ENCODE data around the gene NUDT3.

Gene NUDT3

GRCh38 chr6:34341481-34341971 is 50.9 kb downstream of the NUDT3 start:
- no peak overlapping the region for H3K27ac ChIP-seq
- no peaks in the 10 kb centered on the region for H3K27me3 ChIP-seq (ENCODE audit: insufficient read depth, low read depth)
- H3K9ac ChIP-seq = no peak overlapping the region
- H3K4me2 ChIP-seq = no peak overlapping the region
- no peaks in the 10 kb centered on the region for H3K36me3 ChIP-seq (ENCODE audit: insufficient read depth)
- no peak overlapping the region for H2AFZ ChIP-seq (ENCODE audit: low read depth)
- no peak for TF ChIP-seq CTCF (conservative IDR thresholded peaks at IDR 0.05; ENCODE audit: low read depth, low read length)
- H3K79me2 ChIP-seq (ENCODE audit: insufficient read depth, low read depth) = peaks cover 33% of the 10 kb centered on the region
- H3K4me1 ChIP-seq (ENCODE audit: low read depth, poor library complexity, severe bottlenecking) = peaks cover 9% of the 10 kb centered on the region
- 0 out of 2 replicates have a peak, but pooled peaks cover 4% of the 10 kb centered on the region for H4K20me1 ChIP-seq (ENCODE audit: insufficient read depth)
- no peak overlapping the region for H3K4me3 ChIP-seq (IDR thresholded peaks at IDR 0.05; ENCODE audit: insufficient read depth, low read depth, low read length)

GRCh38 chr6:34340906-34341480 is 51.5 kb downstream of the NUDT3 start:
- Histone ChIP-seq H4K20me1 (ENCODE audit: insufficient read depth) (0 out of 2 replicates have a peak, but pooled peaks cover 4% of the 10 kb centered on the region), H3K27me3 (ENCODE audit: insufficient read depth, low read depth) (no peaks in the 10 kb centered on the region), H3K9ac (no peak overlapping the region), H3K4me2 (no peak overlapping the region), H3K4me1 (ENCODE audit: low read depth, poor library complexity, severe bottlenecking) (peaks cover 9% of the 10 kb centered on the region), H3K27ac (no peak overlapping the region), H3K79me2 (ENCODE audit: insufficient read depth, low read depth) (peaks cover 30% of the 10 kb centered on the region), H3K36me3 (ENCODE audit: insufficient read depth) (no peaks in the 10 kb centered on the region), H3K4me3 (IDR thresholded peaks at IDR 0.05; ENCODE audit: insufficient read depth, low read depth, low read length) (no peak overlapping the region), H2AFZ (ENCODE audit: low read depth) (no peak overlapping the region)
- TF ChIP-seq CTCF (conservative IDR thresholded peaks at IDR 0.05; ENCODE audit: low read depth, low read length) = no peak

DNA sequence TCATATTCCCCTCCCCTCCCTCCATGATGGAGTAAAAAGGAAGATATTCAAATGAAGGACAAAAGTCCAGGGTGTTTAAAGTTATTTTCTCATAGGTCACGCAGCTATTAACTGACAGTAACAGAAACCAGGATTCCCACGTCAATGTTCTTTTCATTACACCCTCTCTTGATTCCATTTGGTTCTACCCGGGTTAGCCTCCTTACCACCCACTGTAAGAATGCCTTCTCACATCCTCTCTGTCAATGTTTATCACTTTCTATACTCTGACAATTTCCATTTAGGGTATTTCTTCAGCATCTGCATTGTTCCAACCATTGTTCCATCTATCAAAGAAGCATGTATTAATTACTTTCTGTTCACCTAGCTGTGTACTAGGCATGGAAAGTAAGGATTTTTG is 52.1 kb downstream of the NUDT3 start:
- H3K9ac ChIP-seq = no peak overlapping the region
- H2AFZ ChIP-seq (ENCODE audit: low read depth) = no peak overlapping the region
- no peak for TF ChIP-seq CTCF (conservative IDR thresholded peaks at IDR 0.05; ENCODE audit: low read depth, low read length)
- H3K27ac ChIP-seq = no peak overlapping the region
- H3K4me3 ChIP-seq (IDR thresholded peaks at IDR 0.05; ENCODE audit: insufficient read depth, low read depth, low read length) = no peak overlapping the region
- H4K20me1 ChIP-seq (ENCODE audit: insufficient read depth) = 0 out of 2 replicates have a peak, but pooled peaks cover 4% of the 10 kb centered on the region
- no peaks in the 10 kb centered on the region for H3K27me3 ChIP-seq (ENCODE audit: insufficient read depth, low read depth)
- H3K36me3 ChIP-seq (ENCODE audit: insufficient read depth) = no peaks in the 10 kb centered on the region
- no peak overlapping the region for H3K4me2 ChIP-seq
- H3K4me1 ChIP-seq (ENCODE audit: low read depth, poor library complexity, severe bottlenecking) = peaks cover 9% of the 10 kb centered on the region
- H3K79me2 ChIP-seq (ENCODE audit: insufficient read depth, low read depth) = peaks cover 26% of the 10 kb centered on the region

GRCh38 chr6:34339971-34340370 is 52.5 kb downstream of the NUDT3 start:
- H3K36me3 ChIP-seq (ENCODE audit: insufficient read depth) = no peaks in the 10 kb centered on the region
- peaks cover 26% of the 10 kb centered on the region for H3K79me2 ChIP-seq (ENCODE audit: insufficient read depth, low read depth)
- H2AFZ ChIP-seq (ENCODE audit: low read depth) = no peak overlapping the region
- peaks cover 9% of the 10 kb centered on the region for H3K4me1 ChIP-seq (ENCODE audit: low read depth, poor library complexity, severe bottlenecking)
- 0 out of 2 replicates have a peak, but pooled peaks cover 4% of the 10 kb centered on the region for H4K20me1 ChIP-seq (ENCODE audit: insufficient read depth)
- no peaks in the 10 kb centered on the region for H3K27me3 ChIP-seq (ENCODE audit: insufficient read depth, low read depth)
- no peak overlapping the region for H3K4me3 ChIP-seq (IDR thresholded peaks at IDR 0.05; ENCODE audit: insufficient read depth, low read depth, low read length)
- H3K27ac ChIP-seq = no peak overlapping the region
- no peak overlapping the region for H3K4me2 ChIP-seq
- no peak for TF ChIP-seq CTCF (conservative IDR thresholded peaks at IDR 0.05; ENCODE audit: low read depth, low read length)
- H3K9ac ChIP-seq = no peak overlapping the region
